GM18526 (cell line): Measurements from ENCODE around the gene EFHC1.

ENCODE experiments used
- POLR2A ChIP-seq: IDR thresholded peaks from 3 replicates; pipeline ENCODE4 v1.6.1; 2011; ENCODE audit not compliant: insufficient read length; ENCODE audit errors: extremely low read depth

The EFHC1 gene

GRCh38 chr6:52531834-52532233 is 111.7 kb downstream of the EFHC1 start:
- no peak for TF ChIP-seq POLR2A

DNA sequence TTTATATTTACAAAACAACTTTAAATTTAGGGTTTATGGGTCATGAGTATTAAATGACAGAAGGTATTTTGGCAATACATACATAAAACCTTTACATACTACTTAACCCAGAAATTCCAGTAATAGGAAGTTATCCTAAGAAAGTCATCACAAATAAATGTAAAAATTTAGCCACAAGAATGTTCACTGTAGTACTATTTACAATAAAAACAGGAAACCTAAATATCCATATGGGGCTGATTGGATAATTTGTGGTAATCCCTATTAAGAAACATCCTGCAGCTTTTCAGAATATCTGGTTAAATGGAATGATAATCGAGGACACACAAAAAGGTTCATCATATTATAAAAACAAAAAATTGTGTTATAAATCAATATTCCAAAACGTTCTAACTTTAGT is 112.3 kb downstream of the EFHC1 start:
- TF ChIP-seq POLR2A = no peak

- TF ChIP-seq POLR2A = no peak
Observed at GRCh38 chr6:52533491-52533890, 113.3 kb downstream of the EFHC1 start.

GRCh38 chr6:52534363-52534762 is 114.2 kb downstream of the EFHC1 start:
- no peak for TF ChIP-seq POLR2A

GRCh38 chr6:52534966-52535390 is 114.8 kb downstream of the EFHC1 start:
- TF ChIP-seq POLR2A = no peak

GRCh38 chr6:52535711-52536423 is 115.7 kb downstream of the EFHC1 start:
- TF ChIP-seq POLR2A = no peak

GRCh38 chr6:52536424-52536916 is 116.3 kb downstream of the EFHC1 start:
- no peak for TF ChIP-seq POLR2A

GRCh38 chr6:52537001-52537753 is 117.0 kb downstream of the EFHC1 start:
- TF ChIP-seq POLR2A = no peak

DNA sequence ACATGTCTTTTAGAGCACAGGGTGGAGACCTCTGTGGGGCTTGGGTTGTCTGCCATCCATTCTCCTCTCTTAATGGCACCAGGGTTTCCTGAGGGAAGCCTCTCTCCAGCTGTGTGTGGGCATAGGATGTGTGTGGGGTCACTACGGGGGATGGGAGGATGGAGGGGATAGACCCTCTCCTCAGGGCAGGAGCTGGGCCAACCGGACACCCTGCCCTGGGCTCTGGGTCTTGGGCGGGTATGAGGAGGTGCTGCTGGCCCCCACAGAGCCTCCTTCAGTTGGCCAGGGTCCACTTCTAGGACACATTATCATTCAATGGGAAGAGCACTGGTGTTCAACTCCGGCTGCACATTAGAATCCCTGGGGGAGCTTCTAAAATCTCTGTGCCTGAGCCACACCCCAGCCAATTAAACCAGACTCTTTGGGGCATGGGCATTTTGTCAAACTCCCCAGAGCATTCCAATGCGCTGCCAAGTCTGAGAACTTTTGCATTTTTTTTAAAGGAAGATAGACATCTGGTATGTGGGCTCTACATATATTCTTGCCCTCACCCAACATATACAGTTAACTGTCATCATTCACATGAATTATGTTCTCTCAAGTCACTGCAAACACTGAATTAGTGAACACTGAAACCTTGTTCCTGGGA is 118.2 kb downstream of the EFHC1 start:
- TF ChIP-seq POLR2A = no peak

DNA sequence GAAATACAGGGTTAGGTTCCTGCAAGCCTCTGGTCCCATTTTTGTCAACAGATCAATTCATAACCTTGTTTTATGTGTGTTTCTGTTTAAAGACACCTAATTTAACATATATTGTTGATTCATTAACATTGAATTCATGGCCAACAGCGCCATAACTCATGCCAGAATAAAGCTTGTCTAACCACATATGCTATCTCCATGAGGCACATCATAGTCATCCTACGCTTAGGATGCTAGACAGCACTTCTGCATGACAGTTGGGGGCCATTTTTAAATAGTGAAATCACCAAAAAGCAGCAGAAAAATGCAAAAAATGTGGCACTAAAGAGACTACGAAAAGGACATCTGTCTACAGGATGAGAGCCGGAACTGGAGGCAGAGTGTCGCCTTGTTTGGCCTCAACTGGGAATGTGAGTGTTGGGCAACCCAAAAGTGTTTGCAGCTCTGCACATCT is 118.8 kb downstream of the EFHC1 start:
- no peak for TF ChIP-seq POLR2A

DNA sequence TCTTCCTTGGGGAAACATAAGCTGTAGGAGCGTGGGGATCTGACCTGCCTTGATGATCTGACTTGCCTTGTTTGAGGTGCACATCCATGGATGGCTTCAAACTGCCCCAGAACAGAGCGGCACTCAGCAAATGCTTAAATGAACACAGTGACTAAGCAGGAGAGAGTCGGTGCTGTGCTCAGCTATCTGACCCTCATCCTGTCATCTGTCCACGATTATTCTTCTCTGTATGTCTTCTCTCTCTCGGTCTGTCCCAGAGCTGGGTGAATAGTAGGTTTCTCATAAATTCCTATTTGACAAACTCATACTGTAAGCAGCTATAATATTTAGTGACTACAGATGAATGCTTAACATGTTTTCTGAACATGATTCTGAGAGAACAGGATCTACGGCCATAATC is 119.5 kb downstream of the EFHC1 start:
- no peak for TF ChIP-seq POLR2A

DNA sequence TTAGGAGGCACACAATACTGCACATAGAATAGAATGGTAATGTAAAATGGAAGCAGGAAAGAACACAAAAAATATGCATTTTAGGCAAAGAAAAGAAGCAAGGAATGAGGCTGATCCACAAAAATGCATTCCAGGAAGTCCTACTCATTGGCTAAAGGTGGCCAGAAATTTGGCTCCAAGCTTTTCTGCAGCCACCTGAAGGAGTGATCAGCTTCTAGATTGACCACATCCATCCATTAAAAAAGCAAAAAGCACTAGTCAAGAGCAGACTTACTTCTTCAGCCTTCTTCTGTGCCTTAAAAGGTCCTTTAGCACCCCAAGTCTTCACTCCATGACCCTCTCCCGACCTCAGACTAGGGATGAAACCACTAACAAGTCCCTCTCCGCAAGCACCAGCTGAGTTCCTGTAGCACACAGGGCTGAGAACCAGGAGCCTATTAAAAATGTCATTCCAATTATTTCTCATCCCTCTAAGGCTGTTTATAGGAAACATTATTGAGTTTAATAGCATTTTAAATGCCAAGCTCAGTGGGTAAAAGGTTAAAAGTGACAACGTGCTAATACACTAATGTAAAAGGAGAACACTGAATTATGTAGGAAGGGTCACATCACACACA is 120.3 kb downstream of the EFHC1 start:
- no peak for TF ChIP-seq POLR2A

DNA sequence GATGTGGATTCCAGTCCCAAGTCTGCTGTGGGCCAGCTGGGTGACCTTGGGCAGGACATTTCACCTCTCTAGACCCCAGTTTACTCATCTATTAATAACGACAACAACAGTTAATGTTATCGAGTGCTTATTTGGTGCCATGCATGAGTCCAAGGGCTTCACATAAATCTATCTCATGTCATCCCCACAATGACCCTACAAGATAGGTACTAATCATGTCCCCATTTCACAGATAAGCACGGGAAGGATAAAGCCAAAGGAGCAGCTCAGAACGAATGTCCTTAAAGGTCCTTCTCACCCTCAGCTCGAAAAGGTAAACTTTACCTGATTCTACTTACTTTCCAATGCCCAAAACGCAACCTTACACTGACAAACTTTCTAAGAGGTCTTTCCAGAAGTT is 121.0 kb downstream of the EFHC1 start:
- no peak for TF ChIP-seq POLR2A

DNA sequence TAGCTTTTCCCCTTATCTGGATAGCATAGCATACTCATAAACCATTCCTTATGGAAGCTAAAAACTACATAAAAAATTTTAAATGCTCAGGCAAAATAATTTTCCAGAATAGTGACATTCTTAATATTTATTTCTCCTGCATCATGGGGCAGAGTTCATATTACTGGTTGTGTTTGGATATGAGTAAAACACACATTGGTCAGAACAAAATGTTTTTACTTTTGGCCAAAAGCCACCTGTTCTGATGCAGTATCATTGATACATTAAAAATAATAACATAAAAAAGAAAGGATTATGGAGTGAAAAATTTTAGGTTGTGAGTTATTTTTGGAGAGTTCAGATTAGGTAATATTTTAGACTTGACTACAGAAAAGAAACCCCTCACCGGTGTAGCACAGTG is 123.1 kb downstream of the EFHC1 start:
- no peak for TF ChIP-seq POLR2A
